K562 (cell line): ENCODE measurements around the gene CMIP. TPM values are rescaled to one million over a fixed set of nuclear protein-coding genes. Genes with fewer than 3 reads are reported as not detected.

Experiments used
- GATA2 ChIP-seq: sonication (generic); formaldehyde crosslinking; IDR thresholded peaks from 2 replicates; pipeline ENCODE4 v1.4.0; 2020; ENCODE audit warnings: mild to moderate bottlenecking, missing genetic modification reagents
- GATAD2B ChIP-seq: fragments of 450-650 bp; IDR thresholded peaks from 2 replicates; pipeline ENCODE4 v1.6.1; 2017; ENCODE audit warnings: mild to moderate bottlenecking, borderline replicate concordance
- NCOA2 ChIP-seq, 2 experiments: fragments of 450-650 bp; IDR thresholded peaks; 2 replicates each; pipeline ENCODE4 v1.6.1; 2018; ENCODE audit warnings: mild to moderate bottlenecking in 2 of 2, moderate library complexity in 1 of 2; ENCODE audit not compliant: partially characterized antibody in 2 of 2
- PHF21A ChIP-seq: fragments of 450-650 bp; IDR thresholded peaks from 2 replicates; pipeline ENCODE4 v1.6.1; 2017; ENCODE audit warnings: low read depth, borderline replicate concordance
- SRSF7 ChIP-seq: fragments of 200-400 bp; formaldehyde crosslinking; optimal IDR thresholded peaks from 2 replicates; pipeline ENCODE3; 2017; ENCODE audit warnings: mild to moderate bottlenecking, low read depth, low read length
- ZC3H4 ChIP-seq: sonication (generic); formaldehyde crosslinking; IDR thresholded peaks from 2 replicates; pipeline ENCODE4 v1.9.0; 2021; ENCODE audit warnings: missing genetic modification reagents, borderline replicate concordance
- ZFP30 ChIP-seq: fragments of 250-450 bp; sonication (Bioruptor Pico); IDR thresholded peaks from 2 replicates; pipeline ENCODE4 v1.8.0; 2022; ENCODE audit warnings: moderate library complexity, mild to moderate bottlenecking, inconsistent platforms, borderline replicate concordance
- ZNF444 ChIP-seq: fragments of 250-450 bp; sonication (Bioruptor Pico); IDR thresholded peaks from 2 replicates; pipeline ENCODE4 v1.4.0; 2020; ENCODE audit warnings: mild to moderate bottlenecking, moderate library complexity
- ZNF551 ChIP-seq: fragments of 250-450 bp; sonication (Bioruptor Pico); IDR thresholded peaks from 2 replicates; pipeline ENCODE4 v1.5.0; 2021; ENCODE audit warnings: mild to moderate bottlenecking, moderate library complexity
- polyA plus RNA-seq, 8 experiments: library from polyadenylated mRNA; depleted of rRNA in 4 of 8; stranded (reverse) in 5 of 8; unstranded in 3 of 8; fragments of >200 nt; fragmentation: Nextera tagmentation in 2 of 8; fragmentation: Illumina TruSeq in 1 of 8; extraction: Ambion mirVana in 2 of 8; extraction: Trizol in 1 of 8; gene quantifications; 2 replicates each; pipeline versions ENCODE4 v1.2.1 to v1.2.3, GENCODE V29; 2011 to 2014; ENCODE audit warnings: inconsistent platforms in 1 of 8, missing spikeins in 1 of 8
- total RNA-seq, 7 experiments: library from RNA; depleted of rRNA in 6 of 7; stranded (reverse); fragments of >200 nt in 6 of 7; fragmentation: Illumina TruSeq in 2 of 7; extraction: Trizol in 2 of 7; gene quantifications; 2 replicates each; pipeline versions ENCODE4 v1.2.1 to v1.2.3, GENCODE V29; 2011 to 2021; ENCODE audit warnings: low replicate concordance in 1 of 7
- TF ChIP-seq, protein P1 (sequence below), 2 experiments: fragments of 450-650 bp; IDR thresholded peaks; 2 replicates each; pipeline ENCODE4 v1.6.1; 2016; ENCODE audit warnings: mild to moderate bottlenecking in 2 of 2, borderline replicate concordance in 1 of 2, low read depth in 1 of 2, moderate library complexity in 1 of 2
- TF ChIP-seq, protein P2 (sequence below): fragments of 250-450 bp; sonication (Bioruptor Pico); IDR thresholded peaks from 2 replicates; pipeline ENCODE4 v1.5.0; 2021; ENCODE audit warnings: mild to moderate bottlenecking, moderate library complexity
- TF ChIP-seq, protein P3 (sequence below): fragments of 250-450 bp; sonication (Bioruptor Pico); IDR thresholded peaks from 2 replicates; pipeline ENCODE4 v1.8.0; 2022; ENCODE audit warnings: inconsistent platforms, mild to moderate bottlenecking, moderate library complexity, borderline replicate concordance

Gene CMIP
- total and polyA plus RNA-seq, 9 of the 15 experiments (the other 6 are each of a cell fraction or from before 2014, with no cell fraction given) = 0.94 to 82.5 (median 10.3) TPM

DNA sequence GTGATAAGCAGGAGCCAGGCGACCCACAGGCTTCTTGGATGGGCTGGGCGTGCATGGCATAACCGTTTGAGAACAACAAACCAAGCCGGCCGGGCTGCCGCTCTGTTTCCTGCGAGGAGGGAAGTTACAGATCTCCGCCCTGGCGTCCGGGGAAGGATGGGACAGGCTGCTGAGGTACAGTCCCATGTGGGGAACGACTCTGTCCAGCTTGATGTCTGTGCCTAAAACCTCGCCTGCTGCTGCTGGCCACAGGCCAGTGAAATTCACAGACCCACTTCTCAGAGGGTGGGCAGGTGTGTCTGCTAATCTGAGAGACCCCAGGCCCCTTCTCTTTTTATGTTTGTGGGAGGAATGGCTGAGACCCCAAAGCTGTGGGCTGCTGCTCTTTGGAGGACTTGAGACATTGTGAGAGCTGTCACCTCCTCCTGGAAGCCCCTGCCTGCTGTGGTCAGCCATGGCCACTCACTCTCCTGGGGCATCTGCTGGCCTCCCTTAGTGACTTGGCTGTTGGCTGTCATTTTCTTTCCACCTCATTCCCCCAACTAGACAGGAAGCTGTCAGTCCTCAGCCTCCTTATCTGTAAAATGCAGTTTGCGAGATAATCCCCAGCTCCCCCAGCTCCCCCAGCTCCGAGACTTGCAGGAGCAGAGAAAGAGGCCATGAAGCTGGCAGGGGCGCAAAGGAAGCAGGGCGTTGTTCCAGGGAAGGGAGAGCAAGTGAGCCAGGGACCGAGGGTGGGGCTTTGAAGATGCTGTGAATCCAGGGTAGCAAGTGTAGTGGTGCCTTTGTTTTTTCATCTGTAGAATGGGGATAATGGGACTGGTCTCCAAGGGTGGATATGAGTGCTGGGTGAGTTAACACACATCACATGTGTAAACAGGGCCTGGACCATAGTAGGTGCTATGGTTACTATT is 51.0 kb downstream of the CMIP start (continued):
- TF ChIP-seq, protein P1, sequence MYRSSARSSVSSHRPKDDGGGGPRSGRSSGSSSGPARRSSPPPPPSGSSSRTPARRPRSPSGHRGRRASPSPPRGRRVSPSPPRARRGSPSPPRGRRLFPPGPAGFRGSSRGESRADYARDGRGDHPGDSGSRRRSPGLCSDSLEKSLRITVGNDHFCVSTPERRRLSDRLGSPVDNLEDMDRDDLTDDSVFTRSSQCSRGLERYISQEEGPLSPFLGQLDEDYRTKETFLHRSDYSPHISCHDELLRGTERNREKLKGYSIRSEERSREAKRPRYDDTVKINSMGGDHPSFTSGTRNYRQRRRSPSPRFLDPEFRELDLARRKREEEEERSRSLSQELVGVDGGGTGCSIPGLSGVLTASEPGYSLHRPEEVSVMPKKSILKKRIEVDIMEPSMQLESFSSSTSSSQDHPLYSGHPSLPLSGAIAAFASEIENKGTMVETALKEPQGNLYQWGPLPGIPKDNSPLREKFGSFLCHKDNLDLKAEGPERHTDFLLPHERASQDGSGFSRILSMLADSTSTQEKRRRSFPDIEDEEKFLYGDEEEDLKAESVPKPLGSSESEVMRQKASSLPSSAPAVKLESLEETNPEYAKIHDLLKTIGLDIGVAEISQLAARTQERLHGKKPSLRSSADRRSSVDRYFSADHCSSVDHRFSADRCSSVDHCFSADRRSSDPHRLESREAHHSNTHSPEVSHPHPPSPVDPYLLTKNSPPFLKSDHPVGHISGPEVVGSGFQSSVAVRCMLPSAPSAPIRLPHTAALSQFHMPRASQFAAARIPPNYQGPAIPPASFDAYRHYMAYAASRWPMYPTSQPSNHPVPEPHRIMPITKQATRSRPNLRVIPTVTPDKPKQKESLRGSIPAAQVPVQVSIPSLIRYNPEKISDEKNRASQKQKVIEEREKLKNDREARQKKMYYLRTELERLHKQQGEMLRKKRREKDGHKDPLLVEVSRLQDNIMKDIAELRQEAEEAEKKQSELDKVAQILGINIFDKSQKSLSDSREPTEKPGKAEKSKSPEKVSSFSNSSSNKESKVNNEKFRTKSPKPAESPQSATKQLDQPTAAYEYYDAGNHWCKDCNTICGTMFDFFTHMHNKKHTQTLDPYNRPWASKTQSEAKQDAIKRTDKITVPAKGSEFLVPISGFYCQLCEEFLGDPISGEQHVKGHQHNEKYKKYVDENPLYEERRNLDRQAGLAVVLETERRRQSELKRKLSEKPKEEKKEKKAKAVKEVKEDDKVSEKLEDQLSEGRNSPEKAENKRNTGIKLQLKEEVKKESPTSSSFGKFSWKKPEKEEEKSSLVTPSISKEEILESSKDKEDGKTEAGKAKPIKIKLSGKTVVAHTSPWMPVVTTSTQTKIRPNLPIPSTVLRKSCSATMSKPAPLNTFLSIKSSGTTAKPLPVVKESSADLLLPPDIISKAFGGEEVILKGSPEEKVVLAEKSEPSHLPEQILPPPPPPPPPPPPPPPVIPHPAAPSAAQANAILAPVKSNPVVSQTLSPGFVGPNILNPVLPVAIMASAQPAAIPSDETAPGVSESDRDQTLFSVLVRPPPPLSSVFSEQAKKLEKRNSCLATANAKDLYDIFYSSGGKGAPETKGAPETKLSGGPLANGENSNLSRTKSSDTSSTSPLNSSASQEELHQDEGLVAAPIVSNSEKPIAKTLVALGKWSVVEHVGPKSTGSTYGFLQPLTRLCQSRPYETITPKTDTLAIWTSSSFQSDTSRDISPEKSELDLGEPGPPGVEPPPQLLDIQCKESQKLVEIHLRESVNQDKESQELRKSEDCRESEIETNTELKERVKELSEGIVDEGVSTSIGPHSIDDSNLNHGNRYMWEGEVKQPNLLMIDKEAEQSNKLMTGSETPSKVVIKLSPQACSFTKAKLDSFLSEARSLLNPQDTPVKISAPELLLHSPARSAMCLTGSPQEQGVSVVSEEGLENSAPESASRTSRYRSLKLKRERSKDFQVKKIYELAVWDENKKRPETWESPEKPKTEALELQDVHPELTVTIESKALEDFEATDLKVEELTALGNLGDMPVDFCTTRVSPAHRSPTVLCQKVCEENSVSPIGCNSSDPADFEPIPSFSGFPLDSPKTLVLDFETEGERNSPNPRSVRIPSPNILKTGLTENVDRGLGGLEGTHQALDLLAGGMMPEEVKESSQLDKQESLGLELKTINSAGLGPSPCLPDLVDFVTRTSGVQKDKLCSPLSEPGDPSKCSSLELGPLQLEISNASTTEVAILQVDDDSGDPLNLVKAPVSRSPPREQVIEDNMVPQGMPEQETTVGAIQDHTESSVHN (IDR thresholded peaks at IDR 0.05; ENCODE audit: borderline replicate concordance in 1 of 2, low read depth in 1 of 2) = peak in 1 of 2 experiments; percentile 87; a peak in 2 of 4 replicates
- TF ChIP-seq, protein P2, sequence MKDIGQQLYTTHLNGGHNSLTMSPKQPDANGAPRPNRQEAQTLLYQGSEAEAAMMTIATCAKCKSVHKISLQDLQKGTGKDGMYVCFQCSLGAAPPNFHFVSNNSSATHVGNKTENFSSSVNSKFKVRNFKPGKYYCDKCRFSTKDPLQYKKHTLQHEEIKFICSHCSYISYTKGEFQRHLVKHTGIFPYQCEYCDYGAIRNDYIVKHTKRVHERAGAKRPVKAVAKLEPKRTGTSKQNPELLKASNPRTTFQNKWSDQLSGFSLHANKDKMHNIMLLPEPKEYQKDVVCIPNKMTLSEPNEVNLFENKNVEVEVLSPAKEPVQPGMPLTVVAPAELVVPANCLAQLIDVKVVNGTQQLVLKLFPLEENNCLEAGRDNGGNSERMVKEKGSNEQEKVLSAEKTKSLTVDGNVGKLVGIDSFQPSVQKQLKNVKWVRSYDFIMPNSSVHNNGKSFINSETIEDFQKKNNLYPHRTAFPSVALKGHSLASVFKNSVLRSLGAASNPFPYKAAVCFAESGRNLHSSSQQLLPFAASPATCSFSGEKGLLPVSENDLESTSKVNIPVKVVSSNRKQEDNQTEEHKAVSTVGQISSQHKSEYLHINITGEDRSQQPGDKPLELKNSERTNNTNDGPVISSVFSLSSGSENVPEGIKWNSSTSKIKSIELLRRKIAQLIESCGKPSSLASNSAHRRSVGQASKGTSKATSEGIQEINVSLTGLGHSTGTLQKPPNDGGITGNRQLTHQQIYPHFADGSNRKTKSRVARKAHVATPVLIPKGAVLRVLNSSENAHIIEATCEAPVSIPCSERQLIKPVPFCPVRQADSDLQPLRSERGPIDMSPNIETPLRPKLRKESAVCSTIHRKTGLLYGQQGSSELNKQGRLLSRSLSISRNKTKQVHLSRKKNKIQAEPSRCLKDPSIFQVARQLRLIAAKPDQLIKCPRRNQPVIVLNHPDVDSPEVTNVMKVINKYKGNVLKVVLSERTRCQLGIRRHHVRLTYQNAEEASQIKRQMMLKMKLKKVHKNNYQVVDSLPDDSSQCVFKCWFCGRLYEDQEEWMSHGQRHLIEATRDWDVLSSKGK = no peak
- TF ChIP-seq NCOA2 (IDR thresholded peaks at IDR 0.05; ENCODE audit: partially characterized antibody in 2 of 2) = peak in 1 of 2 experiments; percentile 88
- peak; percentile 85; the same call in 1 of the 2 replicates for TF ChIP-seq PHF21A
- TF ChIP-seq GATAD2B = peak; percentile 99; the same call in 1 of the 2 replicates
- TF ChIP-seq ZFP30 (CRISPR knock-in tag) = no peak
- no peak for TF ChIP-seq ZNF551 (CRISPR knock-in tag)
- TF ChIP-seq ZC3H4 = no peak
- TF ChIP-seq ZNF444 (CRISPR knock-in tag) = no peak
- peak; percentile 99 for TF ChIP-seq GATA2
- TF ChIP-seq, protein P3, sequence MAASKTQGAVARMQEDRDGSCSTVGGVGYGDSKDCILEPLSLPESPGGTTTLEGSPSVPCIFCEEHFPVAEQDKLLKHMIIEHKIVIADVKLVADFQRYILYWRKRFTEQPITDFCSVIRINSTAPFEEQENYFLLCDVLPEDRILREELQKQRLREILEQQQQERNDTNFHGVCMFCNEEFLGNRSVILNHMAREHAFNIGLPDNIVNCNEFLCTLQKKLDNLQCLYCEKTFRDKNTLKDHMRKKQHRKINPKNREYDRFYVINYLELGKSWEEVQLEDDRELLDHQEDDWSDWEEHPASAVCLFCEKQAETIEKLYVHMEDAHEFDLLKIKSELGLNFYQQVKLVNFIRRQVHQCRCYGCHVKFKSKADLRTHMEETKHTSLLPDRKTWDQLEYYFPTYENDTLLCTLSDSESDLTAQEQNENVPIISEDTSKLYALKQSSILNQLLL (CRISPR knock-in tag) = no peak
- TF ChIP-seq SRSF7 = no peak
